Natural killer cell (primary cell): Measurements from ENCODE around the gene MPPED1. TPM values are rescaled to one million over a fixed set of nuclear protein-coding genes. Genes with fewer than 3 reads are reported as not detected.

Experiments used
- ATAC-seq, 3 donors: fragments of 150-1000 bp in 2 of 3; fragments of 200-7000 bp in 1 of 3; cut with Tn5 transposase; 1 replicate in 1 of 3; 2 replicates in 2 of 3; pipeline ENCODE4 v1.10.0; 2021; ENCODE audit warnings: mild to moderate bottlenecking in 2 of 3, moderate library complexity in 2 of 3
- DNase-seq, 2 donors: peaks; one replicate each; pipeline versions ENCODE4 v3.0.0 to v3.0.0-alpha.2; 2013 to 2021; ENCODE audit warnings: mixed read lengths in 1 of 2
- H3K27ac ChIP-seq: one replicate; pipeline ENCODE4 v1.5.1; 2013; ENCODE audit warnings: mild to moderate bottlenecking, low read length
- H3K27me3 ChIP-seq: one replicate; pipeline ENCODE4 v1.6.1; 2013; ENCODE audit warnings: low read length; ENCODE audit not compliant: control insufficient read depth, insufficient read depth
- H3K36me3 ChIP-seq: one replicate; pipeline ENCODE4 v1.6.1; 2013; ENCODE audit warnings: low read length; ENCODE audit not compliant: control insufficient read depth, insufficient read depth
- H3K4me1 ChIP-seq: one replicate; pipeline ENCODE4 v1.6.1; 2013; ENCODE audit warnings: low read length; ENCODE audit not compliant: control insufficient read depth, insufficient read depth
- H3K4me3 ChIP-seq: one replicate; pipeline ENCODE4 v1.5.1; 2013; ENCODE audit warnings: low read length
- H3K9me3 ChIP-seq: one replicate; pipeline ENCODE4 v1.6.1; 2013; ENCODE audit warnings: low read length; ENCODE audit not compliant: control insufficient read depth, insufficient read depth
- H3K27ac Mint-ChIP-seq, 2 donors: one replicate each; pipeline ENCODE4 v1.8.0; 2022; ENCODE audit warnings: mild to moderate bottlenecking in 2 of 2, mixed read lengths in 2 of 2, moderate library complexity in 1 of 2
- H3K27me3 Mint-ChIP-seq, 2 donors: one replicate each; pipeline ENCODE4 v1.8.0; 2022; ENCODE audit warnings: low read depth in 2 of 2, mixed read lengths in 2 of 2
- H3K36me3 Mint-ChIP-seq: one replicate; pipeline ENCODE4 v1.8.0; 2022; ENCODE audit warnings: mixed read lengths
- H3K4me1 Mint-ChIP-seq, 2 donors: one replicate each; pipeline ENCODE4 v1.8.0; 2022; ENCODE audit warnings: mixed read lengths in 2 of 2
- H3K4me3 Mint-ChIP-seq: one replicate; pipeline ENCODE4 v1.8.0; 2022; ENCODE audit warnings: mild to moderate bottlenecking, moderate library complexity, mixed read lengths
- H3K9me3 Mint-ChIP-seq, 2 donors: one replicate each; pipeline ENCODE4 v1.8.0; 2022; ENCODE audit warnings: mixed read lengths in 2 of 2
- WGBS: methylation state at CpG from one replicate; pipeline ENCODE4 v1.1.7; 2013; ENCODE audit warnings: missing lambda C conversion rate; ENCODE audit not compliant: insufficient coverage; 5-methylcytosine and 5-hydroxymethylcytosine counted together
- intact Hi-C: fragments of 100-400 bp; cut with micrococcal nuclease; formaldehyde crosslinking; loops from one replicate; pipeline ENCODE4 v1.14.2; 2022
- total RNA-seq, 4 donors: library from RNA; stranded (reverse); fragments of 120-200 nt in 1 of 4; gene quantifications; one replicate each; pipeline versions ENCODE4 v1.2.3 to v1.2.4, GENCODE V29; 2013 to 2022
- TF ChIP-seq, protein P1 (sequence below): fragments of 200-600 bp; IDR thresholded peaks from one replicate; pipeline ENCODE4 v1.8.0; 2022; ENCODE audit warnings: antibody characterized with exemption

The MPPED1 gene
- total RNA-seq, 3 donors from 2014 or later (not counting 1 experiment from before 2014, with no cell fraction given): not detected

- Histone ChIP-seq H3K4me1 (no peaks in the 10 kb centered on the region), H3K27ac (no peak overlapping the region), H3K9me3 (no peaks in the 10 kb centered on the region), H3K36me3 (no peaks in the 10 kb centered on the region), H3K4me3 (no peak overlapping the region), H3K27me3 (no peaks in the 10 kb centered on the region)
- H3K27me3 Mint-ChIP-seq: no peaks in the 10 kb centered on the region
- H3K36me3 Mint-ChIP-seq: no peaks in the 10 kb centered on the region
- no peak overlapping the region for H3K4me3 Mint-ChIP-seq
- 97% methylated on average over 7 of the region's 7 CpGs for WGBS
- ATAC-seq (no peak), DNase-seq (no peak)
- H3K27ac Mint-ChIP-seq: no peak overlapping the region
- intact Hi-C loops: no loop called here
- H3K9me3 Mint-ChIP-seq: peaks cover 3% of the 10 kb centered on the region in 2 donors
- TF ChIP-seq, protein P1, sequence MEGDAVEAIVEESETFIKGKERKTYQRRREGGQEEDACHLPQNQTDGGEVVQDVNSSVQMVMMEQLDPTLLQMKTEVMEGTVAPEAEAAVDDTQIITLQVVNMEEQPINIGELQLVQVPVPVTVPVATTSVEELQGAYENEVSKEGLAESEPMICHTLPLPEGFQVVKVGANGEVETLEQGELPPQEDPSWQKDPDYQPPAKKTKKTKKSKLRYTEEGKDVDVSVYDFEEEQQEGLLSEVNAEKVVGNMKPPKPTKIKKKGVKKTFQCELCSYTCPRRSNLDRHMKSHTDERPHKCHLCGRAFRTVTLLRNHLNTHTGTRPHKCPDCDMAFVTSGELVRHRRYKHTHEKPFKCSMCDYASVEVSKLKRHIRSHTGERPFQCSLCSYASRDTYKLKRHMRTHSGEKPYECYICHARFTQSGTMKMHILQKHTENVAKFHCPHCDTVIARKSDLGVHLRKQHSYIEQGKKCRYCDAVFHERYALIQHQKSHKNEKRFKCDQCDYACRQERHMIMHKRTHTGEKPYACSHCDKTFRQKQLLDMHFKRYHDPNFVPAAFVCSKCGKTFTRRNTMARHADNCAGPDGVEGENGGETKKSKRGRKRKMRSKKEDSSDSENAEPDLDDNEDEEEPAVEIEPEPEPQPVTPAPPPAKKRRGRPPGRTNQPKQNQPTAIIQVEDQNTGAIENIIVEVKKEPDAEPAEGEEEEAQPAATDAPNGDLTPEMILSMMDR: no peak
- no peaks in the 10 kb centered on the region for H3K4me1 Mint-ChIP-seq
Measured at GRCh38 chr22:43490311-43490710, 78.5 kb downstream of the MPPED1 start.

GRCh38 chr22:43491177-43491576 is 79.4 kb downstream of the MPPED1 start:
- H3K36me3 ChIP-seq: no peaks in the 10 kb centered on the region
- no peak overlapping the region for H3K4me3 ChIP-seq
- intact Hi-C loops: no loop called here
- H3K36me3 Mint-ChIP-seq: no peaks in the 10 kb centered on the region
- 59% methylated on average over 3 of the region's 3 CpGs for WGBS
- no peaks in the 10 kb centered on the region for H3K9me3 ChIP-seq
- no peaks in the 10 kb centered on the region for H3K27me3 ChIP-seq
- H3K4me1 Mint-ChIP-seq: no peaks in the 10 kb centered on the region
- no peak for DNase-seq
- H3K27ac ChIP-seq: no peak overlapping the region
- no peaks in the 10 kb centered on the region for H3K4me1 ChIP-seq
- H3K9me3 Mint-ChIP-seq: peaks cover 3% of the 10 kb centered on the region in 2 donors
- ATAC-seq: no peak
- no peak overlapping the region for H3K4me3 Mint-ChIP-seq
- TF ChIP-seq, protein P1: no peak
- H3K27ac Mint-ChIP-seq: no peak overlapping the region
- no peaks in the 10 kb centered on the region for H3K27me3 Mint-ChIP-seq

DNA sequence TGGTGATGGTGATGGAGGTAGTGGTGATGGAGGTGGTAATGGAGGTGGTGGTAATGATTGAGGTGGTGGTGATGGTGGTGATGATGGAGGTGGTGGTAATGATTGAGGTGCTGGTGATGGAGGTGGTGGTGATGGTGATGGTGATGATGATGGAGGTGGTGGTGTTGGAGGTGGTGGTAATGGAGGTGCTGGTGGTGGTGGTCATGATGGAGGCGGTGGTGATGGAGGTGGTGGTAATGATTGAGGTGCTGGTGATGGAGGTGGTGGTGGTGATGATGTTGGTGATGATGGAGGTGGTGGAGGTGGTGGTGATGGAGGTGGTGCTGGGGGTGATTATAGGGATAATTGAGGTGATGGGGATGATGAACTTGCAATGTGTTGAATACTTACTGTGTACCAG is 79.9 kb downstream of the MPPED1 start:
- Histone ChIP-seq H3K9me3 (no peaks in the 10 kb centered on the region), H3K4me1 (no peaks in the 10 kb centered on the region), H3K27me3 (no peaks in the 10 kb centered on the region), H3K27ac (no peak overlapping the region), H3K4me3 (no peak overlapping the region), H3K36me3 (no peaks in the 10 kb centered on the region)
- H3K4me1 Mint-ChIP-seq: no peaks in the 10 kb centered on the region
- WGBS: 100% methylated on average over 1 of the region's 1 CpG
- H3K9me3 Mint-ChIP-seq: peaks cover 3% of the 10 kb centered on the region in 2 donors
- H3K27ac Mint-ChIP-seq: no peak overlapping the region
- ATAC-seq: no peak
- TF ChIP-seq, protein P1: no peak
- H3K27me3 Mint-ChIP-seq: no peaks in the 10 kb centered on the region
- intact Hi-C loops: no loop called here
- H3K36me3 Mint-ChIP-seq: no peaks in the 10 kb centered on the region
- H3K4me3 Mint-ChIP-seq: no peak overlapping the region
- no peak for DNase-seq

- H3K27ac ChIP-seq: no peak overlapping the region
- no peak overlapping the region for H3K4me3 ChIP-seq
- no peaks in the 10 kb centered on the region for H3K4me1 ChIP-seq
- no peaks in the 10 kb centered on the region for H3K27me3 ChIP-seq
- no peaks in the 10 kb centered on the region for H3K4me1 Mint-ChIP-seq
- no peak overlapping the region for H3K27ac Mint-ChIP-seq
- H3K9me3 Mint-ChIP-seq: peaks cover 3% of the 10 kb centered on the region in 2 donors
- no peaks in the 10 kb centered on the region for H3K36me3 Mint-ChIP-seq
- H3K27me3 Mint-ChIP-seq: no peaks in the 10 kb centered on the region
- 94% methylated on average over 5 of the region's 5 CpGs for WGBS
- H3K9me3 ChIP-seq: no peaks in the 10 kb centered on the region
- DNase-seq (no peak), ATAC-seq (peak in 1 of 3 donors; percentile 16)
- no peak overlapping the region for H3K4me3 Mint-ChIP-seq
- intact Hi-C loops: no loop called here
- no peaks in the 10 kb centered on the region for H3K36me3 ChIP-seq
- TF ChIP-seq, protein P1: no peak
Measured at GRCh38 chr22:43493297-43493696, 81.5 kb downstream of the MPPED1 start.
